ENCODE results near the gene ERC2.

DNA sequence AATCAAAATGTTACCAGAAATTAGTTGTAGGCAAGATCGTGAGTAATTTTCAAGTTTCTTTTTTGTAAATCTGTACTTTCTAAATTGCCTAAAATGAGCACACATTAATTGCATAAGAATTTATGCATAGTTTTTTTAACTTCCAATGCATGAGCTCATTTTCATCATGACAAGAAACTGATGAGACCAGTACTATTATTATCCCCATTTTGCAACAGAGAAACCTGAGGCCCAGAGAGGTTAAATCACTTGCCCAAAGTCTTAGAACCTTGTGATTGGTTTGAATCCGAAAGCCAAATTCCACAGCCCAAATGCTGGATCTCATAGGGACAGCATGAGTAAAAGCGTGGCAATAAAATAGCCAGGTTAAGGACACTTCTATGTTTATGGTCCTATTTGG, 274.7 kb downstream of the ERC2 start:
- TF ChIP-seq POLR2A (IDR thresholded peaks at IDR 0.05; ENCODE audit: low read depth, low read length) (no peak), POLR2AphosphoS5 (IDR thresholded peaks at IDR 0.05; ENCODE audit: low read depth, low read length) (no peak), TAF1 (IDR thresholded peaks at IDR 0.05; ENCODE audit: low read depth, low read length) (no peak)
